Stimulated activated CD4-positive, alpha-beta T cell treated with anti-CD3 and anti-CD28 coated beads, Interleukin-15, amount 100 ng/mL, for 24 hours (primary cell): ENCODE measurements around the gene MRM2.
A peak's percentile ranks its signal among the peaks of the same experiment; 100 is the strongest.

Source experiments
- DNase-seq: peaks from one replicate; pipeline ENCODE4 v3.0.0-alpha.2; 2020

MRM2 gene

GRCh38 chr7:2220030-2220429 lies 22.0 kb downstream of the MRM2 start:
- DNase-seq, result no peak

- DNase-seq, result no peak
These were observed 22.4 kb downstream of the MRM2 start for GRCh38 chr7:2219606-2220005.

- DNase-seq, result no peak
These were observed 22.9 kb downstream of the MRM2 start for GRCh38 chr7:2219136-2219535.

GRCh38 chr7:2218444-2218785 lies 23.6 kb downstream of the MRM2 start:
- DNase-seq, result no peak

GRCh38 chr7:2217716-2218443 lies 24.1 kb downstream of the MRM2 start:
- no peak for DNase-seq

GRCh38 chr7:2217206-2217605 lies 24.8 kb downstream of the MRM2 start:
- no peak for DNase-seq

- DNase-seq, result no peak
These were observed 26.2 kb downstream of the MRM2 start for GRCh38 chr7:2215851-2216250.

GRCh38 chr7:2214636-2215035 lies 27.4 kb downstream of the MRM2 start:
- peak; percentile 15 for DNase-seq

- no peak for DNase-seq
These were observed 28.3 kb downstream of the MRM2 start for GRCh38 chr7:2213551-2214215.

- no peak for DNase-seq
These were observed 29.1 kb downstream of the MRM2 start for GRCh38 chr7:2212906-2213305.

- DNase-seq, result no peak
These were observed 30.1 kb downstream of the MRM2 start for GRCh38 chr7:2211926-2212325.

- DNase-seq, result no peak
These were observed 30.6 kb downstream of the MRM2 start for GRCh38 chr7:2211259-2211880.

- DNase-seq, result no peak
These were observed 31.3 kb downstream of the MRM2 start for GRCh38 chr7:2210551-2211258.

- DNase-seq, result no peak
These were observed 32.1 kb downstream of the MRM2 start for GRCh38 chr7:2209961-2210323.

GRCh38 chr7:2209146-2209960 lies 32.7 kb downstream of the MRM2 start:
- peak; percentile 61 for DNase-seq

- no peak for DNase-seq
These were observed 33.3 kb downstream of the MRM2 start for GRCh38 chr7:2208712-2209111.

GRCh38 chr7:2205036-2205780 lies 36.8 kb downstream of the MRM2 start:
- no peak for DNase-seq

GRCh38 chr7:2204446-2204845 lies 37.6 kb downstream of the MRM2 start:
- DNase-seq, result no peak

- DNase-seq, result no peak
These were observed 38.2 kb downstream of the MRM2 start for GRCh38 chr7:2203766-2204300.

GRCh38 chr7:2202901-2203765 lies 38.9 kb downstream of the MRM2 start:
- no peak for DNase-seq

- no peak for DNase-seq
These were observed 39.6 kb downstream of the MRM2 start for GRCh38 chr7:2202361-2202761.
